NCI-H774 (cell line): ENCODE measurements around the gene NCDN.

Experiments
- DNase-seq: peaks from one replicate; lab custom pipeline; 2025; lab: John Stamatoyannopoulos, UW

The NCDN gene

DNA sequence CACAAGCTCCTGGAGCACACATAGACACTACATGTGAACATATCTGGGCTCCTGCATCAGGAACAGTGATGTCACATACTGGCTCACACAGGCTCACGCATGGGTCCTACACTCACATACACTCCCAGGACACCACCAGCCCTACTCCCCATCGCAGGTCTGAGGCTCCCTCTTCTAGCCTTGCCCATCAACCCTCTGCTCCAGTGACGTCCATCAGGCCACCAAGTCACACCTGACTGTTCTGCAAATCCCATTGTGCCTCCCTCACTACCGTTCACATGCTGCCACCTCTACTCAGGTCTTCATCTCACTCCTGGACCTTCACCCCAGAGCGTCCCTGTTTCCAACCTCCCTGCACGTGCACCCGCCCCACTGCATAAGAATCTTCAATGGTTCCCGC is 33.6 kb downstream of the NCDN start:
- no peak for DNase-seq

GRCh38 chr1:35592991-35593769 is 35.6 kb downstream of the NCDN start:
- no peak for DNase-seq

- DNase-seq = no peak
Observed at GRCh38 chr1:35594005-35594760, 36.6 kb downstream of the NCDN start.

DNA sequence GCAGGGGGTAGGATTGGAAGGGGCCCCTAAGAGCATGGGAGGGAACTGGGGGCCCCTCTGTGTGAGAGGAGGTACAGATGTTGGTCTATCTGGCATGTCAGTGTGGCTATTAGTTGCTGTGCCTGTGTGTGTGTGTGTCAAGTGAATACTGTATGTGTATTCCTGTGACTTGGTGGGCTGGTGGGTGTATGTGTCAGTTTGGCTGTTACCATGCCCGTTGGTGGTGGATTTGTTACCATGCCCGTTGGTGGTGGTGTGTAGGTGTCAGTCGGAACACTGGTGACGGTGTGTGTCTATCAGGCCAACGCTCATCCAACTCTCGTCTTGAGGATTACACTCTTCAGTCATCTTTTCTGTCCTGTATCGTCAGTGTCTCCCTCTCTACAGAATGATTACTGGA is 38.1 kb downstream of the NCDN start:
- DNase-seq = no peak

DNA sequence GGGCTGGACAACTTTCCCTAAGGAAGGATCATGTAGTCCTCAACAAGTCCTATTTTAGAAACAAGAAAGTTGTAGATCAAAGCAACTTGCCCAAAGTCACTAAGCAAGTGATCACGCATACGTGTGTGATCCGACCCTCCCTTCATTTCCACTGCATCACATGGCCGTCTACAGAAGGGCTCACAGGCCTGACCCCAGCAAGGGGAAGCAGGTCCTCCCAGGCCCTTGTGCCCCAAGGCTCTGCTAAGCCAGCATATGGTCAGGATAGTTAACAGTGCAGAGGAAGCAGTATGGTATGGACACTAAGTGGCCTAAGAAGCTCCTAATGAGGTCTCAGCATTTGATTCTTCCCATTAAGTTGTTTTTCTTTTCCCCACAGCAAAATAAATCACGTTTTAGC is 40.3 kb downstream of the NCDN start:
- no peak for DNase-seq

DNA sequence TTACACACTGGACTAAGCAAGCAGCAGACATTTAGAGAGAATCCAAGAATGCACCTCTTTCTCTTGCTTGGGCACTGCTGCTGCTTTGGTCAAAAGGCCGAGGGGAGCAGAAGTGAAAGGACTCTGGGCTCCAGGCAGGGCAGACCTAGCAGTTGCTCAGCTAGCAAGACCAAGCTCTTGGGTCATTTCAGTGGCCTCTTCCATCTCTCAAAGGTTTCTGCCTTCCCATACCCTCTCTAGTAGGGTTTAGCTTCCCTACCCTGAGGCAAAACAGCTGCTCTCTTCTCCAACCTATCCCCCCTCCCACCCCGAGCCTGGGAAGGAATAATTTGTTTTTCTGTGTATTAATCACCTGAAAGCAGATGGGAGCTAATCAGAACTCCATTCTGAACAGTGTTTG is 41.3 kb downstream of the NCDN start:
- no peak for DNase-seq

- no peak for DNase-seq
Observed at GRCh38 chr1:35599411-35599810, 41.8 kb downstream of the NCDN start.

DNA sequence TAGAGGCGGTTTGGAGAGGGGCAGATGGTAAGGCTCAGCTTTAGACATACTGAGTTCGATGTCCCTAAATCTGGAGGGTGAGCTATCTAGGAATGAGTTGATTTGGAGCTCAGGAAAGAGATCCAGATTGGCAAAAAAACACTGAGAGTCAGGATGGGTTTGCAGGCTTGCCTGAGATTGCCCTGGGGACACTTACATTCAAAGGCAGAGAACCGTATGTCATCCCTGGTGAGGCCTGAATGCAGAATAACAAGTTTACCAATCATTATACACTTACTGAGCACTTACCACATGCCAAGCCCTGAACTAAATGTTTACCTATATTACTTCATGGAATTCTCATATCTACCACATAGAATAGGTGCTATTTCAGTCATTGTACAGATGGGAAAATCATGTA is 43.0 kb downstream of the NCDN start:
- DNase-seq = no peak

- DNase-seq = no peak
Observed at GRCh38 chr1:35603468-35603867, 45.9 kb downstream of the NCDN start.

DNA sequence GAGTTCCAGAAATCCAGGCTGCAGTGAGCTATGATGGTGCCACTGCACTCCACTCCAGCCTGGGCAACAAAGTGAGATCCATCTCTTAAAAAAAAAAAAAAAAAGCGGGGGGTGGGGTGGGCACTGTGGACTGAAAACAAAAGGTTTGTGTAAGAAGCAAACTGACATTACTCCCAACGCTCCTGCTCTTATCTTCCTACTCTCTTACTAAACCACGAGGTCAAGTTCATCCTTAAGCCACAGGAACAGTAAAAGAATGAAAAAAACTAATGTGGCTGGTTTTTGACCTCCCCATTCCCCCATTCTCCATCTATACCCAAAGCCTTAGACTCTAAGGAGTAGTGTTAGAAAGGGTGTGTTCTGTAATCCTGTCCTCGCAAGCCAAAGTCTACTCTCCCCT is 46.3 kb downstream of the NCDN start:
- DNase-seq = no peak

DNA sequence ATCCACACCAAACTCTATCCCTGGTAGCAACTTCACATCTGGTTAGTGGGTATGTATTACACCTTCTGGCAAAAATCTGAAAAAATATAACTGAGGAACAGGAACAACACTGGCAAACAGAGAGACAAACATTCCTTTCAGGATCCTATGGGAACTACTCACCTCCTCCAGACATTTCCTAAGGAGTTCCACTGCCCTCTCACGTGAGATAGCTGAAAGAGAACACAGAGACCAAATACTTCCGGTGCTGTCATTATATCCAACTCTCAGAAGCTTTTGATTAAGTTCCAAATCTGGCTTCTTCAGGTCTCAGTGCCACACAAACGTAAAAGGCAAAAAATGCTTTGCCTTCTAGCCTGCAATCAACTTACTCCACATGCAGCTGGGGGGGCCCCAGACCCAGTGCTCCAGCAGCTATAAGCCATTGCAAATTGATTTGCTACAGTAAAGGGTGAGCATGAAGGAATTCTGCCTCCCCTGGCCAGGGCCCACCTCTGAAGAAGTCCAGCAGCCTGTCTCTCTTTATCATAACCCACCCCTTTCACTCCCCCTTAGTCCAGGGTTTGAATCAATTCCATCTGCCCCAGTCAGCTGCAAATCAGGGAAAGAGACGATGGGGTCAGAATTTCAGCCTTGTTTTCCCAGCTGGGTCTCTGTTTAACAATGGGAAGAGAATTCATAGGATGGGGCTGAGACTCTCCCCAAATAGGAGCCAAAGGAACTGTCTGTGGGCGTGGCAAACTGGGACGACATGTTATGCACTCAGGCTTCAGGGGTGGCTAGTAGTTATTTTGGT is 47.7 kb downstream of the NCDN start:
- no peak for DNase-seq

GRCh38 chr1:35605867-35606182 is 48.2 kb downstream of the NCDN start:
- no peak for DNase-seq

GRCh38 chr1:35611655-35612054 is 54.1 kb downstream of the NCDN start:
- DNase-seq = no peak

DNA sequence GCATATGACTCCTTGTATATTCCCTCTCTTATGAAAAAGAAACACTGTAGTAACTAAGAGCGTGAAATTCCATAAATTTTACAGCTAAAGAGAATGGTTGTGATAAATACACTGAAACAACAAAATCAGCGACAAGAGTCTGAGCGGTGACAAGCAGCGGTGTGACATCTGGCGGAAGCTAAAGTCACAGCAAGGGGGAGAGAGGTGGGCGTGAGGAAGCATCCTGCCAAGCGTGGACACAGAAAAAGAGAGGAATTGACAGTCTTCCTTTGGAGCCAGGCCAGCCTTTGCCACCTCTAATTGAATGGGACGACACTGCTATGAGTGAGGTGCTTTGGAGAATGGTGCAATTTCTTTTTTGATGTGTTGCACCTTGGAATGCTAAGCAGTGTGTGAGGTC is 57.8 kb downstream of the NCDN start:
- DNase-seq = no peak
